Measurements from ENCODE around the gene MCF2L2. TPM values are rescaled to one million over a fixed set of nuclear protein-coding genes. Genes with fewer than 3 reads are reported as not detected.

MCF2L2 gene
- total and polyA plus RNA-seq, 2 experiments from 2014 or later = 6.7 to 14.6 TPM

DNA sequence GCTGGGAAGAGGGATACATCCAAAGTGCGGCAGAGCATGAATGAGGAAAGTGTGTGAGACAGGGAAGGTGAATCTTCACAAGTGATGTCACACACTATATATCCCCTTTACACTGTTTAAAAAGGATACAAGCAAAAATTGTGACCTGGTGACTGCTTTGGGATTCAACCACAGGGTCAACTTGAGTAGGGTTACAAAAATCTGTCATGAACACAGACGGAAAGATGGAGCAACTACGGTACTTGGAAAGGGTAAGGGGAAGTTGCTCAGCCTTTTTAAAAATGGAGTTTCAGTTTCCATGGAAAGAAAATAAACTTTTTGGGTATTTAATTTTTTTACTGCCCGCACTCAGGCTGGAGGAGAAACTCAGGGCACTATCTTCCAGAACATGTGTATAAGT, 115.1 kb downstream of the MCF2L2 start (continued):
- TF ChIP-seq ZNF114 (CRISPR knock-in tag; IDR thresholded peaks at IDR 0.05) = no peak
- TF ChIP-seq EZH2 (IDR thresholded peaks at IDR 0.05; ENCODE audit: low read depth, unreplicated experiment) = no peak
- TF ChIP-seq STAT1 (IDR thresholded peaks at IDR 0.05; ENCODE audit: unreplicated experiment) = no peak

DNA sequence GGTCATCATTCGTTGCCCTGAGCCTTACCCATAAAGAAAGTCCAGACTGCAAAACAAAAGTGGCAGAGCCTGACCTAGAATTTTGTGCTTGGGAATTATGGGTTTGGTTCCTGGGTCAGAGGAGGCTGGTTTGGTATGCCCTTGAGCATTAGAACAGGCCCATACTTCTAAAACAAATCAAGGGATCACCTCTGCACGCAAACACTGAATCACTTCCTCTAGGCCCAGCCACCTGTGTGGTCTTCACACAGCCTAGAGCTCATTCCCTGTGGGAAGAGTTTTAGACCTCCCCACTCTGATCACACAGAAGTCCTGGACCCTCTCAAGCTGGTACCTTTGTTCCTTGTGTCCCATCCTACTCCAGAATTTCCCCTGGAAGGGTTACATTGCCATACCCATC, 116.0 kb downstream of the MCF2L2 start:
- H3K4me3 ChIP-seq = no peak overlapping the region
- Mint-ChIP-seq H3K27ac (no peak overlapping the region), H3K36me3 (ENCODE audit: low read depth) (peaks cover 7% of the 10 kb centered on the region; the same call in 2 of the 3 replicates), H3K4me1 (peaks cover 2% of the 10 kb centered on the region; the same call in 2 of the 3 replicates), H3K4me3 (no peak overlapping the region), H3K9me3 (no peaks in the 10 kb centered on the region), H3K27me3 (ENCODE audit: insufficient read depth, low read depth, poor library complexity) (peaks cover 2% of the 10 kb centered on the region)
- ATAC-seq = no peak
- no peaks in the 10 kb centered on the region for H3K27me3 ChIP-seq (ENCODE audit: insufficient read depth)
- no peak overlapping the region for H3K4me2 ChIP-seq
- H3K27ac ChIP-seq (ENCODE audit: low read depth) = no peak overlapping the region
- H3F3A ChIP-seq (replicated peaks; ENCODE audit: low read depth) = no peaks in the 10 kb centered on the region
- no peaks in the 10 kb centered on the region for H3K4me1 ChIP-seq (ENCODE audit: insufficient read depth)
- H2AFZ ChIP-seq = no peak overlapping the region
- H3K79me2 ChIP-seq (replicated peaks; ENCODE audit: insufficient read depth) = no peaks in the 10 kb centered on the region
- TF ChIP-seq STAT1 (IDR thresholded peaks at IDR 0.05; ENCODE audit: unreplicated experiment) = no peak
- TF ChIP-seq, protein P1, sequence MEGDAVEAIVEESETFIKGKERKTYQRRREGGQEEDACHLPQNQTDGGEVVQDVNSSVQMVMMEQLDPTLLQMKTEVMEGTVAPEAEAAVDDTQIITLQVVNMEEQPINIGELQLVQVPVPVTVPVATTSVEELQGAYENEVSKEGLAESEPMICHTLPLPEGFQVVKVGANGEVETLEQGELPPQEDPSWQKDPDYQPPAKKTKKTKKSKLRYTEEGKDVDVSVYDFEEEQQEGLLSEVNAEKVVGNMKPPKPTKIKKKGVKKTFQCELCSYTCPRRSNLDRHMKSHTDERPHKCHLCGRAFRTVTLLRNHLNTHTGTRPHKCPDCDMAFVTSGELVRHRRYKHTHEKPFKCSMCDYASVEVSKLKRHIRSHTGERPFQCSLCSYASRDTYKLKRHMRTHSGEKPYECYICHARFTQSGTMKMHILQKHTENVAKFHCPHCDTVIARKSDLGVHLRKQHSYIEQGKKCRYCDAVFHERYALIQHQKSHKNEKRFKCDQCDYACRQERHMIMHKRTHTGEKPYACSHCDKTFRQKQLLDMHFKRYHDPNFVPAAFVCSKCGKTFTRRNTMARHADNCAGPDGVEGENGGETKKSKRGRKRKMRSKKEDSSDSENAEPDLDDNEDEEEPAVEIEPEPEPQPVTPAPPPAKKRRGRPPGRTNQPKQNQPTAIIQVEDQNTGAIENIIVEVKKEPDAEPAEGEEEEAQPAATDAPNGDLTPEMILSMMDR (conservative IDR thresholded peaks at IDR 0.05; ENCODE audit: low read depth in 2 of 2) = no peak
- TF ChIP-seq POLR2AphosphoS5 (IDR thresholded peaks at IDR 0.05; ENCODE audit: low read depth) = no peak
- TF ChIP-seq, protein P2, sequence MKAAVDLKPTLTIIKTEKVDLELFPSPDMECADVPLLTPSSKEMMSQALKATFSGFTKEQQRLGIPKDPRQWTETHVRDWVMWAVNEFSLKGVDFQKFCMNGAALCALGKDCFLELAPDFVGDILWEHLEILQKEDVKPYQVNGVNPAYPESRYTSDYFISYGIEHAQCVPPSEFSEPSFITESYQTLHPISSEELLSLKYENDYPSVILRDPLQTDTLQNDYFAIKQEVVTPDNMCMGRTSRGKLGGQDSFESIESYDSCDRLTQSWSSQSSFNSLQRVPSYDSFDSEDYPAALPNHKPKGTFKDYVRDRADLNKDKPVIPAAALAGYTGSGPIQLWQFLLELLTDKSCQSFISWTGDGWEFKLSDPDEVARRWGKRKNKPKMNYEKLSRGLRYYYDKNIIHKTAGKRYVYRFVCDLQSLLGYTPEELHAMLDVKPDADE (IDR thresholded peaks at IDR 0.05) = no peak
- TF ChIP-seq EZH2 (IDR thresholded peaks at IDR 0.05; ENCODE audit: low read depth, unreplicated experiment) = no peak
- no peak for TF ChIP-seq ZNF114 (CRISPR knock-in tag; IDR thresholded peaks at IDR 0.05)
- TF ChIP-seq NANOG (IDR thresholded peaks at IDR 0.05; ENCODE audit: borderline replicate concordance) = no peak
- TF ChIP-seq CREB1 (CRISPR knock-in tag; IDR thresholded peaks at IDR 0.05; ENCODE audit: low read depth) = no peak
- no peak for TF ChIP-seq ZNF331 (CRISPR knock-in tag; IDR thresholded peaks at IDR 0.05; ENCODE audit: low read depth)
- TF ChIP-seq, protein P3, sequence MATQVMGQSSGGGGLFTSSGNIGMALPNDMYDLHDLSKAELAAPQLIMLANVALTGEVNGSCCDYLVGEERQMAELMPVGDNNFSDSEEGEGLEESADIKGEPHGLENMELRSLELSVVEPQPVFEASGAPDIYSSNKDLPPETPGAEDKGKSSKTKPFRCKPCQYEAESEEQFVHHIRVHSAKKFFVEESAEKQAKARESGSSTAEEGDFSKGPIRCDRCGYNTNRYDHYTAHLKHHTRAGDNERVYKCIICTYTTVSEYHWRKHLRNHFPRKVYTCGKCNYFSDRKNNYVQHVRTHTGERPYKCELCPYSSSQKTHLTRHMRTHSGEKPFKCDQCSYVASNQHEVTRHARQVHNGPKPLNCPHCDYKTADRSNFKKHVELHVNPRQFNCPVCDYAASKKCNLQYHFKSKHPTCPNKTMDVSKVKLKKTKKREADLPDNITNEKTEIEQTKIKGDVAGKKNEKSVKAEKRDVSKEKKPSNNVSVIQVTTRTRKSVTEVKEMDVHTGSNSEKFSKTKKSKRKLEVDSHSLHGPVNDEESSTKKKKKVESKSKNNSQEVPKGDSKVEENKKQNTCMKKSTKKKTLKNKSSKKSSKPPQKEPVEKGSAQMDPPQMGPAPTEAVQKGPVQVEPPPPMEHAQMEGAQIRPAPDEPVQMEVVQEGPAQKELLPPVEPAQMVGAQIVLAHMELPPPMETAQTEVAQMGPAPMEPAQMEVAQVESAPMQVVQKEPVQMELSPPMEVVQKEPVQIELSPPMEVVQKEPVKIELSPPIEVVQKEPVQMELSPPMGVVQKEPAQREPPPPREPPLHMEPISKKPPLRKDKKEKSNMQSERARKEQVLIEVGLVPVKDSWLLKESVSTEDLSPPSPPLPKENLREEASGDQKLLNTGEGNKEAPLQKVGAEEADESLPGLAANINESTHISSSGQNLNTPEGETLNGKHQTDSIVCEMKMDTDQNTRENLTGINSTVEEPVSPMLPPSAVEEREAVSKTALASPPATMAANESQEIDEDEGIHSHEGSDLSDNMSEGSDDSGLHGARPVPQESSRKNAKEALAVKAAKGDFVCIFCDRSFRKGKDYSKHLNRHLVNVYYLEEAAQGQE (IDR thresholded peaks at IDR 0.05; ENCODE audit: unreplicated experiment) = no peak
- TF ChIP-seq JUNB (IDR thresholded peaks at IDR 0.05; ENCODE audit: unreplicated experiment) = no peak
- TF ChIP-seq, protein P4, sequence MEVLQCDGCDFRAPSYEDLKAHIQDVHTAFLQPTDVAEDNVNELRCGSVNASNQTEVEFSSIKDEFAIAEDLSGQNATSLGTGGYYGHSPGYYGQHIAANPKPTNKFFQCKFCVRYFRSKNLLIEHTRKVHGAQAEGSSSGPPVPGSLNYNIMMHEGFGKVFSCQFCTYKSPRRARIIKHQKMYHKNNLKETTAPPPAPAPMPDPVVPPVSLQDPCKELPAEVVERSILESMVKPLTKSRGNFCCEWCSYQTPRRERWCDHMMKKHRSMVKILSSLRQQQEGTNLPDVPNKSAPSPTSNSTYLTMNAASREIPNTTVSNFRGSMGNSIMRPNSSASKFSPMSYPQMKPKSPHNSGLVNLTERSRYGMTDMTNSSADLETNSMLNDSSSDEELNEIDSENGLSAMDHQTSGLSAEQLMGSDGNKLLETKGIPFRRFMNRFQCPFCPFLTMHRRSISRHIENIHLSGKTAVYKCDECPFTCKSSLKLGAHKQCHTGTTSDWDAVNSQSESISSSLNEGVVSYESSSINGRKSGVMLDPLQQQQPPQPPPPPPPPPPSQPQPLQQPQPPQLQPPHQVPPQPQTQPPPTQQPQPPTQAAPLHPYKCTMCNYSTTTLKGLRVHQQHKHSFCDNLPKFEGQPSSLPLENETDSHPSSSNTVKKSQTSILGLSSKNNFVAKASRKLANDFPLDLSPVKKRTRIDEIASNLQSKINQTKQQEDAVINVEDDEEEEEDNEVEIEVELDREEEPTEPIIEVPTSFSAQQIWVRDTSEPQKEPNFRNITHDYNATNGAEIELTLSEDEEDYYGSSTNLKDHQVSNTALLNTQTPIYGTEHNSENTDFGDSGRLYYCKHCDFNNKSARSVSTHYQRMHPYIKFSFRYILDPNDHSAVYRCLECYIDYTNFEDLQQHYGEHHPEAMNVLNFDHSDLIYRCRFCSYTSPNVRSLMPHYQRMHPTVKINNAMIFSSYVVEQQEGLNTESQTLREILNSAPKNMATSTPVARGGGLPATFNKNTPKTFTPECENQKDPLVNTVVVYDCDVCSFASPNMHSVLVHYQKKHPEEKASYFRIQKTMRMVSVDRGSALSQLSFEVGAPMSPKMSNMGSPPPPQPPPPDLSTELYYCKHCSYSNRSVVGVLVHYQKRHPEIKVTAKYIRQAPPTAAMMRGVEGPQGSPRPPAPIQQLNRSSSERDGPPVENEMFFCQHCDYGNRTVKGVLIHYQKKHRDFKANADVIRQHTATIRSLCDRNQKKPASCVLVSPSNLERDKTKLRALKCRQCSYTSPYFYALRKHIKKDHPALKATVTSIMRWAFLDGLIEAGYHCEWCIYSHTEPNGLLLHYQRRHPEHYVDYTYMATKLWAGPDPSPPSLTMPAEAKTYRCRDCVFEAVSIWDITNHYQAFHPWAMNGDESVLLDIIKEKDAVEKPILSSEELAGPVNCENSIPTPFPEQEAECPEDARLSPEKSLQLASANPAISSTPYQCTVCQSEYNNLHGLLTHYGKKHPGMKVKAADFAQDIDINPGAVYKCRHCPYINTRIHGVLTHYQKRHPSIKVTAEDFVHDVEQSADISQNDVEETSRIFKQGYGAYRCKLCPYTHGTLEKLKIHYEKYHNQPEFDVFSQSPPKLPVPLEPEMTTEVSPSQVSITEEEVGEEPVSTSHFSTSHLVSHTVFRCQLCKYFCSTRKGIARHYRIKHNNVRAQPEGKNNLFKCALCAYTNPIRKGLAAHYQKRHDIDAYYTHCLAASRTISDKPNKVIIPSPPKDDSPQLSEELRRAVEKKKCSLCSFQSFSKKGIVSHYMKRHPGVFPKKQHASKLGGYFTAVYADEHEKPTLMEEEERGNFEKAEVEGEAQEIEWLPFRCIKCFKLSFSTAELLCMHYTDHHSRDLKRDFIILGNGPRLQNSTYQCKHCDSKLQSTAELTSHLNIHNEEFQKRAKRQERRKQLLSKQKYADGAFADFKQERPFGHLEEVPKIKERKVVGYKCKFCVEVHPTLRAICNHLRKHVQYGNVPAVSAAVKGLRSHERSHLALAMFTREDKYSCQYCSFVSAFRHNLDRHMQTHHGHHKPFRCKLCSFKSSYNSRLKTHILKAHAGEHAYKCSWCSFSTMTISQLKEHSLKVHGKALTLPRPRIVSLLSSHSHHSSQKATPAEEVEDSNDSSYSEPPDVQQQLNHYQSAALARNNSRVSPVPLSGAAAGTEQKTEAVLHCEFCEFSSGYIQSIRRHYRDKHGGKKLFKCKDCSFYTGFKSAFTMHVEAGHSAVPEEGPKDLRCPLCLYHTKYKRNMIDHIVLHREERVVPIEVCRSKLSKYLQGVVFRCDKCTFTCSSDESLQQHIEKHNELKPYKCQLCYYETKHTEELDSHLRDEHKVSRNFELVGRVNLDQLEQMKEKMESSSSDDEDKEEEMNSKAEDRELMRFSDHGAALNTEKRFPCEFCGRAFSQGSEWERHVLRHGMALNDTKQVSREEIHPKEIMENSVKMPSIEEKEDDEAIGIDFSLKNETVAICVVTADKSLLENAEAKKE (CRISPR knock-in tag; IDR thresholded peaks at IDR 0.05) = no peak
- TF ChIP-seq EZH2phosphoT487 (IDR thresholded peaks at IDR 0.05; ENCODE audit: unreplicated experiment) = no peak
- no peaks in the 10 kb centered on the region for H4K20me1 ChIP-seq (replicated peaks; ENCODE audit: insufficient read depth)
- DNase-seq (ENCODE audit: low spot score) = no peak
- 0 out of 2 replicates have a peak, but pooled peaks cover 2% of the 10 kb centered on the region for H3K36me3 ChIP-seq (ENCODE audit: insufficient read depth)
- H3K9me2 ChIP-seq (ENCODE audit: insufficient read depth) = no peaks in the 10 kb centered on the region

Measured in GM23338 (cell line).